Measurements from ENCODE around the gene CAMK2G. TPM values are rescaled to one million over a fixed set of nuclear protein-coding genes. Genes with fewer than 3 reads are reported as not detected.

CAMK2G gene
- total RNA-seq, 1 donor from 2014 or later = 25.7 TPM

GRCh38 chr10:73814896-73815718 is 59.2 kb downstream of the CAMK2G start:
- no peak overlapping the region for H3K4me3 Mint-ChIP-seq
- no peak overlapping the region for H3K27ac Mint-ChIP-seq (ENCODE audit: unreplicated experiment)
- DNase-seq (ENCODE audit: low read depth, low spot score) = no peak
- no peaks in the 10 kb centered on the region for H3K27me3 Mint-ChIP-seq (ENCODE audit: low read depth)
- H3K4me1 Mint-ChIP-seq = peaks cover 11% of the 10 kb centered on the region
- TF ChIP-seq, protein P1, sequence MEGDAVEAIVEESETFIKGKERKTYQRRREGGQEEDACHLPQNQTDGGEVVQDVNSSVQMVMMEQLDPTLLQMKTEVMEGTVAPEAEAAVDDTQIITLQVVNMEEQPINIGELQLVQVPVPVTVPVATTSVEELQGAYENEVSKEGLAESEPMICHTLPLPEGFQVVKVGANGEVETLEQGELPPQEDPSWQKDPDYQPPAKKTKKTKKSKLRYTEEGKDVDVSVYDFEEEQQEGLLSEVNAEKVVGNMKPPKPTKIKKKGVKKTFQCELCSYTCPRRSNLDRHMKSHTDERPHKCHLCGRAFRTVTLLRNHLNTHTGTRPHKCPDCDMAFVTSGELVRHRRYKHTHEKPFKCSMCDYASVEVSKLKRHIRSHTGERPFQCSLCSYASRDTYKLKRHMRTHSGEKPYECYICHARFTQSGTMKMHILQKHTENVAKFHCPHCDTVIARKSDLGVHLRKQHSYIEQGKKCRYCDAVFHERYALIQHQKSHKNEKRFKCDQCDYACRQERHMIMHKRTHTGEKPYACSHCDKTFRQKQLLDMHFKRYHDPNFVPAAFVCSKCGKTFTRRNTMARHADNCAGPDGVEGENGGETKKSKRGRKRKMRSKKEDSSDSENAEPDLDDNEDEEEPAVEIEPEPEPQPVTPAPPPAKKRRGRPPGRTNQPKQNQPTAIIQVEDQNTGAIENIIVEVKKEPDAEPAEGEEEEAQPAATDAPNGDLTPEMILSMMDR (conservative IDR thresholded peaks at IDR 0.05) = peak; percentile 40
- no peaks in the 10 kb centered on the region for H3K9me3 Mint-ChIP-seq
- H3K36me3 Mint-ChIP-seq (ENCODE audit: low read depth) = no peaks in the 10 kb centered on the region

- H3K9me3 Mint-ChIP-seq = no peaks in the 10 kb centered on the region
These were observed 60.0 kb downstream of the CAMK2G start for GRCh38 chr10:73814276-73814895.

DNA sequence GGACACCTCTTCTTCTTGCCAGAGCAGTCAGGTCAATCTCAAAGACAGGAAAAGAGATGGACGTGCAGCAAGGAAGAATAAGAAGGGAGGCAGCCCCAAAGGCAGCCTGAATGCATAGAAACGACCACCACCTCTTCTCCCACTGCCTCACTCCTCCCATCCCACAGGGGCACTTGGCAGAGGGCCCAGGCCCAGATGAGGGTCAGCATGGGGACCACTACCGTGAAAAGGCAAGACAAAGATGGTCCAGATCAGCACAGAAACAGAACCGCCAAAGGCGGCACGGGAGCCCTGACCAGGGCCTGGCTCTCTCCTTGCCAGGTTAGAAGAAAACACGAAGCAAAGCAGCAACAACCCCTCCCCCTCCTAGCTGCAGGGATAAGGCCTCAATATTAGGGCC is 61.0 kb downstream of the CAMK2G start:
- Mint-ChIP-seq H3K9me3 (no peaks in the 10 kb centered on the region), H3K4me1 (peaks cover 13% of the 10 kb centered on the region), H3K27me3 (ENCODE audit: low read depth) (no peaks in the 10 kb centered on the region), H3K4me3 (peak overlapping the region; percentile 81), H3K27ac (ENCODE audit: unreplicated experiment) (peak overlapping the region; percentile 29), H3K36me3 (ENCODE audit: low read depth) (no peaks in the 10 kb centered on the region)
- DNase-seq (ENCODE audit: low read depth, low spot score) = no peak
- TF ChIP-seq, protein P1 (conservative IDR thresholded peaks at IDR 0.05) = no peak

More at GRCh38 chr10:73814276-73814895, 60.0 kb downstream of the CAMK2G start:
- H3K27ac Mint-ChIP-seq (ENCODE audit: unreplicated experiment) = no peak overlapping the region
- peaks cover 13% of the 10 kb centered on the region for H3K4me1 Mint-ChIP-seq
- DNase-seq (ENCODE audit: low read depth, low spot score) = no peak
- H3K4me3 Mint-ChIP-seq = no peak overlapping the region
- TF ChIP-seq, protein P1 (conservative IDR thresholded peaks at IDR 0.05) = no peak
- H3K36me3 Mint-ChIP-seq (ENCODE audit: low read depth) = no peaks in the 10 kb centered on the region
- H3K27me3 Mint-ChIP-seq (ENCODE audit: low read depth) = no peaks in the 10 kb centered on the region

DNA sequence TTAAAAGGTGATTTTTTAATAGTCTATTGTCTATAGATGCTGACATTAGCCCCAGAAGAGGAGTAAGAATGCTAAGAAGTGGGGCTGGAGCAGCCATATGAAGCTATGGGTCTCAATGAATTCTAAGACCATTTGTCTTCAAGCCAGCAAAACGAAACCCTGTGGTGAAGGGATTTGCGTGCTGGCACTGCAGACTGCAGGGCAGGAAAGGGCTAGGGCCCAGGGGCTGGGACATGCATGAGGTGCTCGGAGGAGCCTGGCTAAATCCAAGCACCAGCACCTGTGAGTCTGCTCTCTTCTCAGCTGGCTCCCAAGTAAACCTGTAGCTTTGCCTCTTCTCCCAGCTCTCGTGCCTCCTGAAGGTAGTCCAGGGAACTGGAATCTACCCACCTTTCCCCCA is 61.7 kb downstream of the CAMK2G start:
- Mint-ChIP-seq H3K27me3 (ENCODE audit: low read depth) (no peaks in the 10 kb centered on the region), H3K9me3 (no peaks in the 10 kb centered on the region), H3K4me1 (peaks cover 13% of the 10 kb centered on the region), H3K27ac (ENCODE audit: unreplicated experiment) (no peak overlapping the region), H3K36me3 (ENCODE audit: low read depth) (no peaks in the 10 kb centered on the region), H3K4me3 (peak overlapping the region; percentile 81)
- no peak for DNase-seq (ENCODE audit: low read depth, low spot score)
- TF ChIP-seq, protein P1 (conservative IDR thresholded peaks at IDR 0.05) = no peak

DNA sequence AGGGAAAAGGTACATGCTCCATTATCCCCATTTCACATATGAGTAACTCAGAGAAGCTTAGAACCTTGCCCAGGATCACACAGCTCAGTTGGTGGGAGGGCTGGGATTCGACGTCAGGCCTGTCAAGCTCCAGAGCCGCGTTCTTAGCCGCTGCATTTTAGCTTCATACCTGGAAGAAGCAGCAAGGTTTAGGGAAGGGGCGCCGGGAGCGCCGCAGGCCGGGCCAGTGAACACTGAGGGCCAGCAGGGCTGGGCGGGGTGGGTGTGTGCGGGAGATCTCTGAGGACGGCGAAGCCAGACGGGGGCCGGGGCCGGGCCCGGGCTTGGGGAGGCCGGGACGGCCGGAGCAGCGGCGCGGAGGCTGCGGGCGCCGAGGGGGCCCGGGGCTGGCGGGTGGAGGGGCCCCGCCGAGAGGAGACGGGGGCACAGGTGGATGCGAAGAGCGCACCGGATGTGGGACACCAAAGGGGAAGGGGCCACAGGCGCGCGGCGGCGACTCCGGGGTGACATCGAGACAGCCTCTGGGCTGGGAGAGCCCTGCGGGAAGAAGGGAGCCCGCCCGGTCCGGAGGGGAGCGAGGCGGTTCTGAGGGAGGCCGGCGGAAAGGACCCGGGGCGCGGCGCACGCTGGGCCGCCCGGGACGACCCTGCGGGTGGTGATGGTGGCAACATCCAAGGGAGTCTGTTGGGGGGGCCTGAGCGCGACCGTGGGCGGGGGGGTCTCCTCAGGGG is 63.5 kb downstream of the CAMK2G start:
- H3K36me3 Mint-ChIP-seq (ENCODE audit: low read depth) = peaks cover 6% of the 10 kb centered on the region

More for the DNA sequence above, 63.5 kb downstream of the CAMK2G start:
- Mint-ChIP-seq H3K27me3 (ENCODE audit: low read depth) (no peaks in the 10 kb centered on the region), H3K4me3 (peak overlapping the region; percentile 92), H3K27ac (ENCODE audit: unreplicated experiment) (peak overlapping the region; percentile 67), H3K4me1 (peaks cover 18% of the 10 kb centered on the region), H3K9me3 (no peaks in the 10 kb centered on the region)
- peak; percentile 28 for DNase-seq (ENCODE audit: low read depth, low spot score)
- TF ChIP-seq, protein P1 (conservative IDR thresholded peaks at IDR 0.05) = no peak
